M059J (cell line): Measurements from ENCODE around the gene CXCL17. TPM values are rescaled to one million over a fixed set of nuclear protein-coding genes. Genes with fewer than 3 reads are reported as not detected.

ENCODE experiments used
- DNase-seq: peaks from one replicate; pipeline ENCODE4 v3.0.0-alpha.2; 2012; ENCODE audit warnings: low read depth
- total RNA-seq: library from RNA; depleted of rRNA; stranded (reverse); fragments of >200 nt; shearing (Covaris generic); gene quantifications from 2 replicates; pipeline ENCODE4 v1.2.3, GENCODE V29; 2014; rRNA removed

The CXCL17 gene
- total RNA-seq, 1 experiment from 2014 or later = not detected

GRCh38 chr19:42400404-42400803 lies 42.3 kb downstream of the CXCL17 start:
- DNase-seq = no peak

- peak; percentile 46 for DNase-seq
Observed at GRCh38 chr19:42397263-42398166, 45.2 kb downstream of the CXCL17 start.

DNA sequence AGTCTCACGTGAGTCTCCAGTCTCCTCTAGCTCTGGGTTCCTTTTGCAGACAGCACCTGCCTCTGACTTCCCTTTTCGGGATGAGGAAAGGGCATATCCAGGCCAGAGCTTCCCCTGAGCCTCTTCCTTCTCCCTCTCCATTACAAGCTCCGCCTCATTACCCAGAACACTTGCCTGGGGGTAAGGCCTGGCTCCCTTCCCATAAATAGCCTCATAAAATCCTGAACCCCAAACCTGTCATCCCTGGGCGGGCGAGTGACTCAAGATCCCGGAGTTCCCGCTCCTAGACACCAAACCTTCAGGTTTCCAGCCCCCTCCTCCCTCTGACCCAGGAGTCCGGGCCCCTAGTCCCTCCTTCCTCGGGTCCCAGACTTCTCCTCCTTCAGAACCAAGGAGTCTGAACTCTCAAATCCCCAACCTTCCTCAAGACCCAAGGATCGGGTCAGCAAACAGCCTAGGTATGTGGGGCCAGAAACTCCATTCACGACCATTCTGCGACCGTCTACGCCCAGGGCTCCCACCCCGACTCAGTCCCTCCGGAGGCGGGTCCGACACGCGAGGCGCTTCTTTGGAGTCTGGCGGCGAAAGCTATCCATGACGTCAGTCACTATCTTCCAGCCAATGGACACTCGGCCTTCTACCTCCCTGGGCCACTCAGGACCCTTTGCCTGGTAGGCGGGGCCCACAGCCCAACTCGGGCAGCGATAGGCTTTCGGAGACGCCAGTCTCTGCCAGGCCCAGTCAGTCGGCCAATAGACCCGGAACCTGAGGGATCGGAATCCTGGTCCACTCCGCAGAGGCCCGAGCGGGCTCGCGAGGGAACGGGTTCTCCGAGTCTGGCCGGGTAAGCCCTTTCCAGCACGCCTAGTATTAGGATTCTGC lies 46.1 kb downstream of the CXCL17 start:
- DNase-seq = peak; percentile 99

DNA sequence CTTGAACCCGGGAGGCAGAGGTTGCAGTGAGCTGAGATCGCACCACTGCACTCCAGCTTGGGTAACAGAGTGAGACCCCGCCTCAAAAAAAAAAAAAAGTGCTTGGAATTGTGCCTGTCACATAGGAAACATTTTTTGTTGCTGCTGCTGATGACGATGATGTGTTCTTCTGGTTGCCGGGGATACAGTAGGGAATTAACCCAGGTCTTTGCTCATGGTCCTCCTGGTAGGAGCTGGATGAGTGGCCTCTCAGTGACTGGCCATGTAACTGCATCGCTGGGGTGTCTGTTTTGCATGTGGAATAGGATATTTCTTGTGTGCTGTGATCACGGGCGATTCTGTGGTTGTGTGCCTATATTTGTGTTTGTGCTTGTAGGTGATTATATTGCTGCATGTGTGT lies 48.0 kb downstream of the CXCL17 start:
- peak; percentile 56 for DNase-seq

- no peak for DNase-seq
Observed at GRCh38 chr19:42392165-42392564, 50.6 kb downstream of the CXCL17 start.

DNA sequence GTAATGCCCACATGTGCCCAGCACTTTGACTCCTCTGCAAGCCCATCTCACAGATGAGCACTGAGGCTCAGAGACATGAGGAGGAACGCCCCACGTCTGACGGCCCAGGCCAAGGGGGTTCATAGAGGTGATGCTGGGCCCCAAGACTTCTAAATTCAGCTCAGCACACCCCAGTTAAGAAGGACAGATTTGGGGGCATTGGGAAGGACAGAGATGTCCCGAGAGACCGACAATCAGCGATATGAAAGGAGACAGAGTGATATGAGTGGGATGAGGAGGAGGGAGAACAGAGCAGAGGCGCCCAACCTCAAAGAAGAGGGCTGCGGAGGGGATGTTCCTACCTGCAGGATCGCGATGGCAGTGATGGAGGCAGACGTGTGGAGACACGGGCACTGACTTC lies 52.8 kb downstream of the CXCL17 start, which contains the start of gene CNFN:
Gene CNFN, minus strand, starts transcription at position 399 of the 400 bp plus-strand sequence. CDS start 1,260 bp downstream, outside the sequence.
- DNase-seq = no peak

DNA sequence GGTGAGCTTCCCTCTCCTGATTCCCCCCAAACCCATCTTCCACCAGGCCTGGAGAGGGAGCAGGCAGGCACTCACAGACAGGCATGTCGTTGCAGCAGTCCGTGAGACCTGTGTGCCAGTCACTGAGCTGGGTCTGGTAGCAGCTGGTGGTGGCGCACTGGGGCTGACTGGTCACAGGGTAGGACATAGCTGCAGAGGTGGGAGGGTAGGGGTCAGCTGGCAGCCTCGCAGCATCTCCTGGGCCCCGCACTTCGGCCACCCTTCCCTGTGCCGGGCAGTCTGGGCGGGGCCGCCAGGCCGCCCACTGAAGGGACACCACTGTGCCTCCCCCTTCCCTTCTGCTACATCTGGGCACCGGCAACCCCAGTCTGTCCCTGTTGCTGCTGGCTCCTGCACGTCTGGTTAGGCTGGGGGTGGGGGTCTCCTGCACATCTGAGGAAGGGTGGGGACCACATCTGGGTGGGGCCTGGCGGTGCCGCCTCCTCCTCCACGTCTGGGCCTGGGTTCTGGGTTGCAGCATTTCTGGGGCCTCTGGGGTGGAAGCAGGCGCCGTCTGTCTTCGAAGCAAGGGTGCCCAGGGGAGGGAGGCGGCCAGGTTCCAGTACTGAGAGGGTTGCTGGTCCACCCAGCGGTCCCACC lies 53.8 kb downstream of the CXCL17 start:
- DNase-seq = no peak

- DNase-seq = peak; percentile 87
Observed at GRCh38 chr19:42386974-42387707, 55.6 kb downstream of the CXCL17 start.

DNA sequence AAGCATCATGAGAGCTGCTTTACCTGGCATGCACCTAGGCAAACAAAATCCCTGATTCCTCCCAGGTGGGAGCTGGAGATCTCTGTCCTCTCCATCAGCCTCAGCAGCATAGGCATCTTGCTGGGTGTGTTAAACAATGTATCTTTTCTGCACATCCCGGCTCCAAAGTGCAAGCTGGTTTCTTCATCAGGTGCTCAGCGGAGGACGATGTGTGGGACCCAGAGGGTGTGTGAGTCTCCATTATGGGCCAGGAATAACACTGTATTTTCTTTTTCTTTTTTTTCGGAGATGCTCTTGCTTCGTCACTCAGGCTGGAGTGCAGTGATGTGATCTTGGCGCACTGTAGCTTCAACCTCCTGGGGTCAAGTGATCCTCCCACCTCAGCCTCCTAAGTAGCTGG lies 62.6 kb downstream of the CXCL17 start:
- no peak for DNase-seq

Other genes with a start within 250 kb of the CXCL17 start
- gene DEDD2, start 225.3 kb downstream of the CXCL17 start, total RNA-seq = 27.5 and 43.8 TPM in 2 replicates
- 6.4 and 12.1 TPM in 2 replicates for gene ZNF526, start 222.6 kb downstream of the CXCL17 start, total RNA-seq
- 32.7 and 34.8 TPM in 2 replicates for gene GSK3A, start 200.3 kb downstream of the CXCL17 start, total RNA-seq
- gene ERF, start 187.8 kb downstream of the CXCL17 start, total RNA-seq = 34.6 and 42.1 TPM in 2 replicates
- gene CIC, start 173.7 kb downstream of the CXCL17 start, total RNA-seq = 25.7 and 30.4 TPM in 2 replicates
- 0.30 and 2.1 TPM in 2 replicates for gene PRR19, start 140.8 kb downstream of the CXCL17 start, total RNA-seq
- 80.7 and 81.2 TPM in 2 replicates for gene PAFAH1B3, start 140.3 kb downstream of the CXCL17 start, total RNA-seq
- gene TMEM145, start 129.6 kb downstream of the CXCL17 start, total RNA-seq = not detected in 2 replicates
- gene MEGF8, start 117.3 kb downstream of the CXCL17 start, total RNA-seq = 5.0 and 12.3 TPM in 2 replicates
- gene CNFN, start 52.6 kb downstream of the CXCL17 start, total RNA-seq = 3.8 TPM in 1 of 2 replicates, not detected in the other
- 0.17 and 3.3 TPM in 2 replicates for gene LIPE, start 15.6 kb downstream of the CXCL17 start, total RNA-seq
- 0.62 and 0.98 TPM in 2 replicates for gene CEACAM1, start 85.5 kb upstream of the CXCL17 start, total RNA-seq
- gene CEACAM8, start 152.0 kb upstream of the CXCL17 start, total RNA-seq = not detected in 2 replicates